MG63 (cell line): Measurements from ENCODE around the gene CERS3. TPM values are rescaled to one million over a fixed set of nuclear protein-coding genes. Genes with fewer than 3 reads are reported as not detected.
"Not testable (repeated sequence)": the region's sequence is repeated elsewhere in the genome, so short reads cannot be mapped to it uniquely, and the experiment has no call there.

Experiments
- DNase-seq: peaks from one replicate; pipeline ENCODE4 v3.0.0-alpha.2; 2020
- H3K27me3 ChIP-seq: fragments of 250-450 bp; sonication (Bioruptor Pico); 2 replicates; pipeline ENCODE4 v1.5.1; 2020; ENCODE audit warnings: mild to moderate bottlenecking, moderate library complexity
- H3K36me3 ChIP-seq: fragments of 250-450 bp; sonication (Bioruptor Pico); 2 replicates; pipeline ENCODE4 v1.5.1; 2020; ENCODE audit warnings: mild to moderate bottlenecking, moderate library complexity
- H3K4me3 ChIP-seq: fragments of 250-450 bp; sonication (Bioruptor Pico); 2 replicates; pipeline ENCODE4 v1.5.1; 2020; ENCODE audit warnings: mild to moderate bottlenecking, moderate library complexity
- H3K9me3 ChIP-seq: fragments of 250-450 bp; sonication (Bioruptor Pico); 2 replicates; pipeline ENCODE4 v1.5.1; 2020; ENCODE audit warnings: mild to moderate bottlenecking, moderate library complexity
- total RNA-seq: library from RNA; depleted of rRNA; stranded (reverse); fragments of >200 nt; shearing (Covaris generic); gene quantifications from 2 replicates; pipeline ENCODE4 v1.2.3, GENCODE V29; 2014; ENCODE audit warnings: low replicate concordance

CERS3 gene
- total RNA-seq, 1 experiment from 2014 or later: not detected

DNA sequence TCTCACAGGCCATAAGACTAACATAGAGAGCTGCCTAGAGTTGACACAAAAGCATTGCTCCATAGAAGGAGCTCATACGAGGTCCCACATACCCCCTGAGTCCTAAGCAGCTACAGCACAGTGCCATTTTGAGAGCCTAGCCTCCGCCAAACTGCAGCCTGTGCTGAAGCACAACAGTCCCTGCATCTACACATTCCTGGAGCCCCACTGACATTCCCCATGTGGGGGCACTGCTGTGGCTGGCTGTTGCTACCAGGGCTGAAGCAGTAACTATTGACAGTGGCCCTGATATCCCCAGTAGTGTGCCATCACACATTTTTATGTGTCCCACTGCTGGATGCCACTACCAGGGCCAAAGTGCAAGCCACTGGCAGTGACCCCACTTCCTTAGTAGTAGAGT, 80.3 kb downstream of the CERS3 start:
- no peak overlapping the region for H3K4me3 ChIP-seq
- H3K27me3 ChIP-seq: no peaks in the 10 kb centered on the region
- H3K36me3 ChIP-seq: no peaks in the 10 kb centered on the region
- peaks cover 6% of the 10 kb centered on the region for H3K9me3 ChIP-seq
- no peak for DNase-seq

DNA sequence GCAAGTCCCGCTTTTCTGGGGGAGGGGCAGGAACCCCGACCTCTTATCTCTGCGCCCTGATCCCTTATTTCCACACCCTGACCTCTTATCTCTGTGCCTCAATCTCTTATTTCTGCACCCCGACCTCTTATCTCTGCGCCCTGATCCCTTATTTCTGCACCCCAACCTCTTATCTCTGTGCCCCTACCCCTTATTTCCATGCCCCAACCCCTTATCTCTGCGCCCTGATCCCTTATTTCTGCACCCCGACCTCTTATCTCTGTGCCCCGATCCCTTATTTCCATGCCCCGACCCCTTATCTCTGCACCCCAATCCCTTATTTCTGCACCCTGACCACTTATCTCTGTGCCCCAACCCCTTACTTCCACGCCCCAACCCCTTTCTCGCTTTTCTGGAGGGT, 87.7 kb downstream of the CERS3 start:
- H3K27me3 ChIP-seq, H3K4me3 ChIP-seq, H3K36me3 ChIP-seq, DNase-seq, H3K9me3 ChIP-seq: not testable (repeated sequence)

DNA sequence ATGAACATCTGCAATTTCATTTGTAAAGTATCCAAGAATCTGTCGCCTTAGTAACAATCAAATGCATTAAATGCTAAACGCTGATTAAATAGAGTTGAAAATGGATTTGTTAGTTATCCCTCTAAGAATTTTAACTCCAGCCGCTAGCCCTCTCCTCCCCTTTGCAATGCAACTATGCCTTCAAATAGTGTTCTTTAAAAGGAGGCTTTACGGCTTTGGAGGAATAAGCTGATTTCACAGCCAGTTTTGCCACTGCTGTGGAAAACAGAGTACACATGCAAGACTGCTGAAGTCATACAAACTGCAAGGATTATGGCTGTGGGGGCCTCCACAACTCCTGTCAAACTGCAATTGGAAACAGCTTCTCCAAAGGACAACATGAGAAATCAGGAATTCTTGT, 89.2 kb downstream of the CERS3 start:
- H3K27me3 ChIP-seq: no peaks in the 10 kb centered on the region

DNA sequence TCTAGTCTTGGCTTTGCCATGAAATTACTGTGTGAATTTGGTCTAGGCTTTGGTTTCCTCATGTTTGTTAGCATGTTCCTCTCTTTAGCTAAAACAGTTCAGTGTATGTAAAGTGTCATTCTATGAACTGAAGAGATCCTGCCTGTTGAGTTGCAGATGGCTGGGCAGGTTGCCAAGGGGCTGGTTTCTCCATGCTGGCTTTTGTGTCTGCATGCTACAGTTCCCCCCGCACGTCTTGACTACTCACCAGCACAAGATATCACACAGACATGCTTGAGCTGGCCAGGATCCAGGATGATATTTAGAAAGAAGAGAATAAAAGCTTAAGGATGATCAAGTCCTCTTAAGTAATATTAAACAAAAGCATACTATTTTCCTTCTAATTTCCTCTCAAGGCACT, 90.2 kb downstream of the CERS3 start:
- peak; percentile 58 for DNase-seq
- Histone ChIP-seq H3K9me3 (no peaks in the 10 kb centered on the region), H3K27me3 (no peaks in the 10 kb centered on the region), H3K36me3 (no peaks in the 10 kb centered on the region), H3K4me3 (no peak overlapping the region)

More for the DNA sequence above, 89.2 kb downstream of the CERS3 start:
- H3K9me3 ChIP-seq: no peaks in the 10 kb centered on the region
- DNase-seq: no peak
- H3K4me3 ChIP-seq: no peak overlapping the region
- no peaks in the 10 kb centered on the region for H3K36me3 ChIP-seq

DNA sequence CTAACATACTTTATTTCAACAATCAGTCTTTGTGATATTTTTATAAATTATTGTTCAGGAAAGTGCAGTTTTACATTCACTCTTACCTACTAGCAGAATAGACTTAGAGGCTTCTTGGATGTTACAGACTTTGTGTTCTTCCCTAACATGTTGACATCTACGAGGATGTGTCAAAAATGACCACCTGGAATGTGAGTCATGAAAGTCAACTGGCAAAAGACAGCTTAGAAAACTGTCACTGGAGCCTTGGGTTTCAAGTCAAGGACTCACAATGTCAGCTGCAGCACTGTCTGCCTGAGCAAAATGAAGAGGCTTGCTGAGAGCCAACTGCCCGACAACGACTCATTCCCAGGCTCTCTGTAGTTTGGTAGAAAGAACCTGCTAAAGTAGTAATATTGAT, 91.5 kb downstream of the CERS3 start:
- H3K4me3 ChIP-seq: no peak overlapping the region
- H3K9me3 ChIP-seq: no peaks in the 10 kb centered on the region
- H3K36me3 ChIP-seq: no peaks in the 10 kb centered on the region
- DNase-seq: no peak
- H3K27me3 ChIP-seq: no peaks in the 10 kb centered on the region

DNA sequence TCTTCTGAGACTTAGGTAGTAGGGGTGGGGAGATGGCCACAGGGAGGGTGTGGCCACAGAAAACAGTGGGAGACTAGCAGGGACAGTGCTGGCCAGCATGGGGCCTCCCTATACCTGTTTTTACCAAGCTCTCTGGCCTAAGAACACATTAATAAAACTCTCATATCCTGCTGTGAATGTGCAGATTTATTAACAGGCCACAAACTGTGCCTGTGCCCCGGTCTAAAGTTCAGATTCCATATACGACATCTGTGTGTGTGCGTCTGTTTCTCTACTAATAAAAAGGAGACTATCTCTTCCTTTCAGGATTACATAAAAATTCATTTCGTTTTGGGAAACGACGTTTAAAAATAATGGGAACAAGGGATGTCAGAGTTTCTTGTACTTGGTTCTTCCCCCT, 94.2 kb downstream of the CERS3 start:
- no peaks in the 10 kb centered on the region for H3K36me3 ChIP-seq
- H3K27me3 ChIP-seq: no peaks in the 10 kb centered on the region
- H3K4me3 ChIP-seq: no peak overlapping the region
- no peaks in the 10 kb centered on the region for H3K9me3 ChIP-seq
- no peak for DNase-seq

DNA sequence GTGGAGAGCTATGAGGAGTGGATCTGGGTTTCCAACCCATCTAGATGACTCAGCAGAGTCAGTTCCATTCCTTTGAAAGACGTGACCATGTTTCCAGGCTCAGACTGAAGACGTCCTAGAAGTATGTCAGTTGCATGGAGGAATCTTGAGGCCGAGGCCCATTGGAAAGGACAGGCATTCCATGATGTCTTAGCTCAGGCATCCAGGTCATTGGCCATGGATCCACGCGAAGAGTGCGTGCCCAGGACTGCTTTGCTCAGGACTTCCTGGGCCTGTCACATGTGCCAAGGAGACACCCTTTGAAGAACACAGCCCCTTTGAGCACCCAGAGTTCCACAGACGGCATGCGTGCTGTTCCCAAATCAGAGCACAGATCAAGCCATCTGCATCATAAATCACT, 94.7 kb downstream of the CERS3 start:
- no peaks in the 10 kb centered on the region for H3K36me3 ChIP-seq
- DNase-seq: no peak
- H3K9me3 ChIP-seq: no peaks in the 10 kb centered on the region
- no peaks in the 10 kb centered on the region for H3K27me3 ChIP-seq
- H3K4me3 ChIP-seq: no peak overlapping the region

DNA sequence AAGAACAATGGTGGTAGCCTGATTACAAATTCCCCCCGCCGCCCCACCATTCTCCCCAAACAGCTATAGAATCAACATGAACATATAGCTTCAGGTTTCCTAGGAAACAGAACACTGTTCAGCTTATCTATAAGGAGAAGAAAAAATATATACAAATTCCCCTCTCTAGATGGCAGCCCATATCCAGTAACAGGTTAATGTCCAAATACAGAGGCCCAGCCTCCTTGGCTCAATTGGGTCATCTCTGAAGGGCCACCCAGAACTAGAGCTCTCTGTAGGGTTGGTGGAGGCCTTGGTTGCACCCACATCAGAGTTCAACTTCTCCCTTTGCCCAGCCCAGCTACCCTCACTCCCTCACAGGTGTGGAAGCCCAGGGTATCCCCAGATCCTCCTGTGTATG, 95.4 kb downstream of the CERS3 start:
- no peaks in the 10 kb centered on the region for H3K9me3 ChIP-seq

DNA sequence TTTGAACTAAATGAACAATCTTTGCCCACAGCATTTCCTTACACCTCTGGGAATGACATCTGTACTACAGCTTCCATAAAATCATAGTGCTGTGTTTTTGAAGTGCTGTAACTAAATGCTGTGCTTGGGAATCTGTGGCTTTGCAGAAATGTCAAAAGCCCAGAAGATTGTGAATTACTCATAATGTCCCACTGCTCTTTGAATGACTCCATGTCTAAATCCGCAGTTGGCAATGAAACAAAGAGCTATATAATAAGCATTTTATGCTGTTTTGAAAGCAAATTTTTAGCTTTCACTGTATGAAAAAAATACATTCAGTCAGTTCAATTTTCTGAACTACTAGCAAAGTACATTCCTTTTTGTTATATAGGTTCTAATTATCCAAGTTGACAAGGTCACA, 98.3 kb downstream of the CERS3 start:
- H3K4me3 ChIP-seq: no peak overlapping the region
- H3K27me3 ChIP-seq: no peaks in the 10 kb centered on the region
- H3K36me3 ChIP-seq: no peaks in the 10 kb centered on the region
- no peak for DNase-seq
- H3K9me3 ChIP-seq: no peaks in the 10 kb centered on the region

More for the DNA sequence above, 95.4 kb downstream of the CERS3 start:
- DNase-seq: no peak
- H3K36me3 ChIP-seq: no peaks in the 10 kb centered on the region
- H3K27me3 ChIP-seq: no peaks in the 10 kb centered on the region
- no peak overlapping the region for H3K4me3 ChIP-seq

DNA sequence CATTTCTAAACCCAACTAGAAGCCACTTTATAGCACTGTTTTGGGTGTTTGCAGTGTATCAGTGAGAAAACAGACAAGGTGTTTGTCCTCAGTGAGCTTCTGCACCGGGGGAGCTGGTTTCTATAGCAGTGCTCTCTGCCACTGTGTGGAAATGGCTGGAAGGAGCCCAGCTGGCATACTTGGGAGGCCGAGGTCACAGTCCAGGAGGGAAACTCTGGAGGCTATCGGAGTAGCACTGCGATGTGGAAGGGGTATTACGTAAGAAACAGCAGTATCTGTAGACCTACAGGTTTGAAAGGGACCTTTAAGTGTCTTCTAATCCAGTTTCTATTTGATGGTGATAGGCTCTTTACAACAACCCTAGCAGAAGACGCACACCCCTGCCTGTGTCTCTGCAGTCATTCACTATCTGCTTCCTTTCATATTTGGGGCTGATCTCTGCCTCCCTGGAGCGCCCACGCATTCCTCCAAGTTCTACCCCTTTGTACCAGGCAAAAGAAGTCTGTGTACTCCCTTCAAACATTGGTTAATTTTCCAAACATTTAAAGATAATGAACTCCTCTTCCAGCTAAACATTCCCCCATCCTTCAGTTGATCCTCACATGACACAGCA, 99.5 kb downstream of the CERS3 start:
- H3K4me3 ChIP-seq: no peak overlapping the region
- no peak for DNase-seq
- no peaks in the 10 kb centered on the region for H3K36me3 ChIP-seq
- no peaks in the 10 kb centered on the region for H3K9me3 ChIP-seq
- H3K27me3 ChIP-seq: no peaks in the 10 kb centered on the region

DNA sequence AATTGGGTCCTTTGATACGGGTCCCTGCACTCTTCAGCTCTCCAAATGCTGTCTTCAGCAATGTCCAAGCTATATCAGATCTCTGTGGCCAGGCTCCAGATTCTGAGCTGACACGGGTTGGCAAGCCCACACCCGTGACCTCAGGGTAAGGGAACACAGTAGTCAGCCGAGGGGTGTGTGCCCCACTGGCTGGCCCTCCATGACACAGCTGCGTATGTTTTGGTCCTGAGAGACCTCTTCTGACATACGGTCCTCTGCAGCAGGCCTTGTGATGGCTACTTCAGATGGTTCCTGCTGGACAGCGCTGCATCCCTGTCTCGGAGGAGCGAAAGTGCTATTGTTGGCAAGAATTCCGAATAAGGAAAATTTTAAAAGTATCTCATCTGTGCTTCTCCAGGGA, 101.8 kb downstream of the CERS3 start:
- Histone ChIP-seq H3K27me3 (no peaks in the 10 kb centered on the region), H3K36me3 (no peaks in the 10 kb centered on the region), H3K9me3 (no peaks in the 10 kb centered on the region), H3K4me3 (no peak overlapping the region)
- no peak for DNase-seq

DNA sequence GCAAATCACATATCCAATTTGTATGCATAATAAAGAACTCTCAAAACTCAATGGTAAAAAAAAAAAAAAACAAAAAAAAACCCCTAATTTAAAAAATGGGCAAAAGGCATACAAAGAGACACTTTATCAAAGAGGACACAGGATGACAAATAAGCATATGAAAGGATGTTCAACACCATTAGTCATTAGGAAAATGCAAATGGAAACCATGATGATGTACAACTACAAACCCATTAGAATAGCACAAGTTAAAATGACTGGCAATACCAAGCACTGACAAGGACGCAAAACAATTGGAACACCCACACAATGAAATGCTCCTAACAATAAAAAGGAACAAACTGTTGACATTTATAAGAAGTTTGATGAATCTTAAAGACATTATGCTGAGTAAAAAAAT, 123.6 kb downstream of the CERS3 start:
- no peak for DNase-seq
- Histone ChIP-seq H3K36me3 (no peaks in the 10 kb centered on the region), H3K27me3 (no peaks in the 10 kb centered on the region), H3K4me3 (no peak overlapping the region), H3K9me3 (no peaks in the 10 kb centered on the region)

DNA sequence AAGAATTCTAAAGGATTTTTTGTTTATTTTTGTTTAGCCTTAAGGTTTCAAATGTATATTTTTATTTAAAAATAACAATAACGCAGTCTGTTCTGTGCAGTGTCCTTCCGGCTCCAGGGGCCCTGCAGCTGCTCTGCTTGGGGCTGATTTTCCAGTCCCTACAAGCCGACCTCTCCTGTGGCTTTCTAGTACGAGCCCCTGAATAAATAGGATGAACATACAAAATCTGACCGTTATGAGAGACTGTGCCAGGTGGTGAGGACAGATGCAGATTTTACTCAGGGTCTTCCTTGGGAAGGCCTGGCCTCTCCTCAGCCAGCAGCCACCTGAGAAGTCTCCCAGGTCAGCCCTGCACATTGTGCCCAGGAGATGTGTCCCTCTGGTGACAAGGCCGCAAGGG, 127.8 kb downstream of the CERS3 start:
- Histone ChIP-seq H3K4me3 (no peak overlapping the region), H3K36me3 (no peaks in the 10 kb centered on the region), H3K27me3 (peaks cover 1% of the 10 kb centered on the region; the same call in 1 of the 2 replicates), H3K9me3 (no peaks in the 10 kb centered on the region)
- DNase-seq: no peak

DNA sequence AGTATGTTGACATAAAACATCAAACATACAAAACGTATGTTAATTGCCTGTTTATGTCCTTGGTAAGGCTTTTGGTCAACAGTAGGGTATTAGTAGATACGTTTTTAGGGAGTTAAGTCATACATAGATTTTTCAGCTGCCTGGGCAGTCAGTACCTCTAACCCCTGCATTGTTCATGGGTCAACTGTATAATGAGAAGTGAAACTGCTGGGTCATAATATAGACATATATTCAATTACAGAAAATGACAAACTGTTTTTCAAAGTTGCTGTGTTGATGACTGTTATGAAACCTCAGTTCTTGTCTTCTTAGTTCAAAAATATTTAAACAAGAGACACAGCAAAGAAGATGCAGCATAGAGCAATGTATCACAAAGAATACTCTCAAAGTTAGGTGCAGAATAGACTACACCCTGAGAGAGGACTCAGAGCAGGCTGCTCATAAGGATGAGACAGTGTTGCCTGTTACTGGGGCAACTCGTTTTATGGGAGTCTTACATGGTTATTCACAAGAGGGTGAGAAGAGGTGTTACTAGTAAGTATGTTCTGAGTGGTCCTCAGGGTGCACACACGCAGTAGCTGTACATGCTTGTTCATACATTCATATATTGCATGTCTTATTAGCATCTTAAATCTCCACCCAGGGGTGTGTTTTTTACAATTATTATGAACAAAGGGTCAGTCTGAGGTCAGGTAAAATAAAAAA, 133.9 kb downstream of the CERS3 start:
- H3K27me3 ChIP-seq: peaks cover 2% of the 10 kb centered on the region; the same call in 1 of the 2 replicates
- H3K9me3 ChIP-seq: no peaks in the 10 kb centered on the region
- no peak overlapping the region for H3K4me3 ChIP-seq
- DNase-seq: no peak
- no peaks in the 10 kb centered on the region for H3K36me3 ChIP-seq

DNA sequence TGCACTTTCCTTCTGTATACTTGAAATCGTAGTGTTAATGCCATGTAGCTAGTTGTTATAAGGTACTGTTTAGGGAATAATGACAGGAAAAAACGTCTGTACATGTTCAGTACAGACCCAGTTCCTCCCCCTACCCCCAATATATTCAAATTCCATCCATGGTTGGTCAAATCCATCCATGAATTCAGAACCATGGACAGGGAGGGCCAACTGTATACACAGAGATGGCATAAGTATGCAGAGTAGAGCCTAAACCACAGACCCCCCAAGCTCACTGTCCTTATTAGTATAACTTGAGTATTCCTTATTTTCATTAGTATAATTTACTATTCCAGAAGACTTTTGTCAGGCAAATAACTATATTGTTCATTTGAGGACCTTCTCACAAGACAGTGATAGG, 135.7 kb downstream of the CERS3 start:
- Histone ChIP-seq H3K36me3 (no peaks in the 10 kb centered on the region), H3K9me3 (peaks cover 3% of the 10 kb centered on the region; the same call in 1 of the 2 replicates), H3K27me3 (peaks cover 2% of the 10 kb centered on the region; the same call in 1 of the 2 replicates), H3K4me3 (no peak overlapping the region)
- DNase-seq: no peak

DNA sequence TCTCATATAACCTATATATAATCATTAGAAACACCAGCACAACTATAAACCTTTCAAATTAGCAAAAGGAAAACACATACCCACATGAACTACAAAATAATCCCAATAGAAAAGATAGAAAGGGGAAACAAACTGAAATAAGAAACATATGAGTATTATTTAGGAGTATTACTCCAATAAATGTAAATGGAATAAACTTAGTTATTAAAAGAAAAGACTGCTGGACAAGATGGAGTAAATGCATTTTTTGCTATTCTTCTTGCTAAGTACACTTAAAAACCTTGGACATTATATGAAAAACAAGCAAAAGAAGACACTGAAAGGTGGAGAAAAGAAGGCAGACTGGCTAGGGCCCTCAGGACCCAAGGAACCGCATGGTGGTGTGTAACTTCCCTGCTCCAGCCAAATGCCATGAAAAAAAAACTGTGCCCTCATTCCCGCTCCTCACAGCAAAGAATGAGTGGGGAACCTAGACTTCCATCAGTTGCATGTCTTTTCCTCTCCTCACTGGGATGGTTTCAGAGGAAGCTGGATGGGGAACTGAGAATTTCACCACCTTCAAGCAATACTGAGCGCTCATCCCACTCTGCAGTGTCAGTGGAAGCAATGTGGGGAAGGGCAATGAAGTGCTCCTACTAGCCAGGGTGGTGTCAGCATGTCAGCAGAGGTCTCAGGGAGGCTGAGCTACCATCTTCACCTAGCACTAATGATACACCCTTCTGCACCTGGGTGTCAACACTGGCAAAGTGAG, 143.3 kb downstream of the CERS3 start:
- DNase-seq: no peak

DNA sequence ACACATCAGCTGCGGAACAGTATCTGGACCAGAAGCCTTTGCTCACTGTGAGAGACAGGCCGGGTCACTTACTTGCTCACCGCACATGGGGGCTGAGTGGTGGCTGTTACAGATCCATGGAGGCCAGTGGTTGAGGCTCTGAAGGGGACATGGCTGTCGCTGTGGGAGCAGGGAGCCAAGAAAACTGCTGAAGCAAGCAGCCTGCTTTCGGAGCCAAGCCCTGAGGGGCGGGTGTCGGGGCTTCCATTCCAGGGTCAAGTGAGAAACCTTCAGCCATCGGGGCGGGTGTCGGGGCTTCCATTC, 144.7 kb downstream of the CERS3 start:
- peaks cover 25% of the 10 kb centered on the region for H3K9me3 ChIP-seq
- peaks cover 33% of the 10 kb centered on the region for H3K36me3 ChIP-seq
- H3K27me3 ChIP-seq: no peaks in the 10 kb centered on the region
- no peak overlapping the region for H3K4me3 ChIP-seq
- no peak for DNase-seq

More for the DNA sequence above, 143.3 kb downstream of the CERS3 start:
- Histone ChIP-seq H3K4me3 (no peak overlapping the region), H3K9me3 (peaks cover 23% of the 10 kb centered on the region), H3K27me3 (no peaks in the 10 kb centered on the region), H3K36me3 (peaks cover 26% of the 10 kb centered on the region)
